DLD1 (cell line): ENCODE results near the gene KDM8.

Source experiments
- in situ Hi-C: cut with HindIII; loops from 2 replicates; pipeline ENCODE4 v1.10.0; 2017; ENCODE audit warnings: low sequenced_read_pairs

Gene KDM8

GRCh38 chr16:27228621-27229501 lies 25.5 kb downstream of the KDM8 start:
- in situ Hi-C loops, result no loop called here

GRCh38 chr16:27229891-27230470 lies 26.7 kb downstream of the KDM8 start:
- in situ Hi-C loops, result no loop called here

GRCh38 chr16:27230562-27231001 lies 27.3 kb downstream of the KDM8 start:
- in situ Hi-C loops, result no loop called here

- in situ Hi-C loops, result no loop called here
These were observed 28.4 kb downstream of the KDM8 start for GRCh38 chr16:27231692-27232060.

- in situ Hi-C loops, result no loop called here
These were observed 29.0 kb downstream of the KDM8 start for GRCh38 chr16:27232061-27232900.

- in situ Hi-C loops, result no loop called here
These were observed 29.7 kb downstream of the KDM8 start for GRCh38 chr16:27232901-27233625.

- in situ Hi-C loops, result no loop called here
These were observed 30.4 kb downstream of the KDM8 start for GRCh38 chr16:27233731-27234130.

- in situ Hi-C loops, result no loop called here
These were observed 30.8 kb downstream of the KDM8 start for GRCh38 chr16:27234171-27234570.

- in situ Hi-C loops, result no loop called here
These were observed 31.3 kb downstream of the KDM8 start for GRCh38 chr16:27234603-27235002.

GRCh38 chr16:27235055-27235937 lies 32.0 kb downstream of the KDM8 start:
- in situ Hi-C loops, result no loop called here

- in situ Hi-C loops, result no loop called here
These were observed 32.6 kb downstream of the KDM8 start for GRCh38 chr16:27235938-27236245.

GRCh38 chr16:27236635-27237218 lies 33.4 kb downstream of the KDM8 start:
- in situ Hi-C loops, result no loop called here

- in situ Hi-C loops, result no loop called here
These were observed 34.1 kb downstream of the KDM8 start for GRCh38 chr16:27237219-27238015.

- in situ Hi-C loops, result no loop called here
These were observed 34.8 kb downstream of the KDM8 start for GRCh38 chr16:27238016-27238587.

- in situ Hi-C loops, result no loop called here
These were observed 35.3 kb downstream of the KDM8 start for GRCh38 chr16:27238591-27238990.

- in situ Hi-C loops, result no loop called here
These were observed 35.7 kb downstream of the KDM8 start for GRCh38 chr16:27239026-27239425.

- in situ Hi-C loops, result no loop called here
These were observed 36.8 kb downstream of the KDM8 start for GRCh38 chr16:27239906-27240655.
